GM12878 (cell line): Measurements from ENCODE around the gene CCSER1. TPM values are rescaled to one million over a fixed set of nuclear protein-coding genes. Genes with fewer than 3 reads are reported as not detected.

Experiments
- ATAC-seq: fragments of 200-7000 bp; cut with Tn5 transposase; 3 replicates; pipeline ENCODE4 v1.9.1; 2020; ENCODE audit warnings: mild to moderate bottlenecking, moderate library complexity
- BruUV-seq: library from RNA; stranded (reverse); fragments of 400-500 nt; replicated peaks from 2 replicates; lab custom pipeline; 2021; lab: Mats Ljungman, UMichigan
- CTCF ChIA-PET: fragments of 300-600 bp; sonication (Branson Sonifier 250); formaldehyde crosslinking; extraction: SDS; loops from one replicate; lab custom pipeline; 2021; ENCODE audit warnings: inconsistent platforms; lab: Yijun Ruan, JAX
- POLR2A ChIA-PET: fragments of 350-600 bp; formaldehyde crosslinking; extraction: SDS; loops from one replicate; lab custom pipeline; 2021; ENCODE audit warnings: inconsistent platforms; lab: Charles Lee
- RAD21 ChIA-PET: fragments of 300-600 bp; sonication (Branson Sonifier 250); formaldehyde crosslinking; loops from one replicate; lab custom pipeline; 2023; ENCODE audit warnings: antibody characterized with exemption; ENCODE audit not compliant: unreplicated experiment; lab: Charles Lee
- SMC1A ChIA-PET: fragments of 300-600 bp; sonication (Branson Sonifier 250); formaldehyde crosslinking; loops from one replicate; lab custom pipeline; 2023; ENCODE audit not compliant: unreplicated experiment, uncharacterized antibody; lab: Charles Lee
- DNase-seq: peaks from one replicate; pipeline ENCODE4 v3.0.0-alpha.2; 2011; ENCODE audit warnings: low read depth, low spot score
- FAIRE-seq: peaks from 3 replicates; lab custom pipeline; 2011; peaks lifted over from hg19 to GRCh38; lab: Jason Lieb, UNC
- H2AFZ ChIP-seq: 2 replicates; pipeline ENCODE4 v1.6.0; 2011; ENCODE audit warnings: low read depth, low read length, control low read depth; ENCODE audit not compliant: control insufficient read depth
- H3K27ac ChIP-seq: 2 replicates; pipeline ENCODE4 v1.5.1; 2011; ENCODE audit warnings: control low read depth; ENCODE audit not compliant: control insufficient read depth, insufficient read depth
- H3K27me3 ChIP-seq, 2 experiments: replicated peaks in 1 of 2; 2 replicates each; pipeline versions ENCODE4 v1.6.0 to v1.6.1; 2011; ENCODE audit warnings: low read length in 1 of 2; ENCODE audit not compliant: control insufficient read depth in 2 of 2, insufficient read depth in 2 of 2
- H3K36me3 ChIP-seq, 2 experiments: 2 replicates each; pipeline ENCODE4 v1.5.1; 2011; ENCODE audit warnings: low read length in 1 of 2; ENCODE audit not compliant: control insufficient read depth in 2 of 2, insufficient read depth in 2 of 2
- H3K4me1 ChIP-seq: 2 replicates; pipeline ENCODE4 v1.6.1; 2011; ENCODE audit warnings: mild to moderate bottlenecking, low read length, moderate library complexity, mixed read lengths; ENCODE audit not compliant: control insufficient read depth, insufficient read depth
- H3K4me2 ChIP-seq: 2 replicates; pipeline ENCODE4 v1.6.0; 2011; ENCODE audit warnings: control low read depth; ENCODE audit not compliant: control insufficient read depth, insufficient read depth
- H3K4me3 ChIP-seq: fragments of 200-600 bp; sonication (generic); 2 replicates; pipeline ENCODE4 v1.5.1; 2016
- H3K79me2 ChIP-seq: 2 replicates; pipeline ENCODE4 v1.6.0; 2011; ENCODE audit warnings: low read length; ENCODE audit not compliant: control insufficient read depth, insufficient read depth
- H3K9ac ChIP-seq: 2 replicates; pipeline ENCODE4 v1.8.0; 2011; ENCODE audit warnings: low read length, control low read depth, mixed read lengths; ENCODE audit not compliant: control insufficient read depth, insufficient read depth
- H3K9me3 ChIP-seq: replicated peaks from 3 replicates; pipeline ENCODE4 v1.5.1; 2011; ENCODE audit warnings: mild to moderate bottlenecking, low read length; ENCODE audit not compliant: control insufficient read depth, insufficient read depth
- H4K20me1 ChIP-seq: 2 replicates; pipeline ENCODE4 v1.6.0; 2011; ENCODE audit not compliant: control insufficient read depth, insufficient read depth
- ATF2 ChIP-seq: IDR thresholded peaks from 2 replicates; pipeline ENCODE4 v1.6.1; 2012; ENCODE audit warnings: low read length, inconsistent platforms
- BACH1 ChIP-seq: fragments of 450-650 bp; IDR thresholded peaks from 2 replicates; pipeline ENCODE4 v1.6.1; 2017; ENCODE audit warnings: mild to moderate bottlenecking, borderline replicate concordance
- CBX5 ChIP-seq: sonication (generic); IDR thresholded peaks from 2 replicates; pipeline ENCODE4 v1.6.1; 2016; ENCODE audit warnings: low read depth, moderate library complexity, mild to moderate bottlenecking, inconsistent platforms
- CTCF ChIP-seq, 3 experiments: IDR thresholded peaks in 2 of 3; conservative IDR thresholded peaks in 1 of 3; 2 replicates each; pipeline ENCODE4 v1.5.1; 2011; ENCODE audit warnings: low read depth in 3 of 3, low read length in 3 of 3, mild to moderate bottlenecking in 3 of 3, control low read depth in 2 of 3, moderate library complexity in 2 of 3, inconsistent platforms in 1 of 3, mixed read lengths in 1 of 3; ENCODE audit not compliant: control insufficient read depth in 2 of 3, insufficient read depth in 1 of 3; ENCODE audit errors: extremely low read depth in 1 of 3
- CUX1 ChIP-seq: IDR thresholded peaks from 2 replicates; pipeline ENCODE4 v1.6.1; 2012; ENCODE audit warnings: improper control_type of control experiment, low read depth, low read length; ENCODE audit not compliant: insufficient replicate concordance
- ESRRA ChIP-seq: IDR thresholded peaks from 2 replicates; pipeline ENCODE4 v1.6.1; 2012; ENCODE audit warnings: mild to moderate bottlenecking, low read length, improper control_type of control experiment
- HDAC2 ChIP-seq: fragments of 200-600 bp; sonication (generic); IDR thresholded peaks from 2 replicates; pipeline ENCODE4 v1.6.1; 2017
- MEF2B ChIP-seq: fragments of 450-650 bp; IDR thresholded peaks from 2 replicates; pipeline ENCODE4 v1.6.1; 2018; ENCODE audit warnings: mild to moderate bottlenecking, moderate library complexity; ENCODE audit not compliant: partially characterized antibody, poor library complexity, severe bottlenecking
- NBN ChIP-seq: fragments of 450-650 bp; IDR thresholded peaks from 2 replicates; pipeline ENCODE4 v1.6.1; 2016
- RFX5 ChIP-seq: IDR thresholded peaks from 2 replicates; pipeline ENCODE4 v1.6.1; 2011; ENCODE audit warnings: low read depth, low read length, improper control_type of control experiment
- SMARCA5 ChIP-seq: fragments of 450-650 bp; IDR thresholded peaks from 2 replicates; pipeline ENCODE4 v1.6.1; 2017; ENCODE audit warnings: mild to moderate bottlenecking
- TAF1 ChIP-seq: IDR thresholded peaks from 2 replicates; pipeline ENCODE4 v1.6.1; 2011; ENCODE audit warnings: mild to moderate bottlenecking, low read depth, low read length, borderline replicate concordance
- TCF12 ChIP-seq: IDR thresholded peaks from 2 replicates; pipeline ENCODE4 v1.6.1; 2011; ENCODE audit warnings: low read depth, mild to moderate bottlenecking, low read length
- USF1 ChIP-seq: IDR thresholded peaks from 2 replicates; pipeline ENCODE4 v1.6.1; 2011; ENCODE audit warnings: borderline replicate concordance, low read depth, mild to moderate bottlenecking, moderate library complexity, mixed read lengths, low read length; ENCODE audit not compliant: insufficient read depth; ENCODE audit errors: extremely low read length
- YBX1 ChIP-seq: fragments of 450-650 bp; IDR thresholded peaks from 2 replicates; pipeline ENCODE4 v1.6.1; 2016; ENCODE audit warnings: antibody characterized with exemption
- WGBS: methylation state at CpG from one replicate; pipeline ENCODE4 v1.1.6; 2016; ENCODE audit warnings: low lambda C conversion rate; ENCODE audit not compliant: insufficient replicate concordance, insufficient coverage; ENCODE audit errors: missing lambda C conversion rate; 5-methylcytosine and 5-hydroxymethylcytosine counted together
- in situ Hi-C: fragments of 300-500 bp; cut with MboI; formaldehyde crosslinking; loops from 9 replicates; pipeline ENCODE4 v1.14.3; 2018; ENCODE audit warnings: mixed read lengths
- intact Hi-C: fragments of 100-400 bp; cut with micrococcal nuclease; formaldehyde crosslinking; loops from one replicate; pipeline ENCODE4 v1.14.2; 2022; ENCODE audit not compliant: unreplicated experiment
- polyA plus RNA-seq, 11 experiments: library from polyadenylated mRNA; depleted of rRNA in 4 of 11; unstranded in 6 of 11; stranded (reverse) in 5 of 11; fragments of >200 nt; fragmentation: Nextera tagmentation in 4 of 11; fragmentation: Illumina TruSeq in 1 of 11; extraction: Ambion mirVana in 4 of 11; extraction: Trizol in 1 of 11; gene quantifications; 1 replicate in 1 of 11; 2 replicates in 10 of 11; pipeline versions ENCODE4 v1.2.1 to v1.2.3, GENCODE V29; 2011 to 2016; ENCODE audit warnings: inconsistent platforms in 2 of 11, missing spikeins in 2 of 11, low read depth in 1 of 11
- total RNA-seq, 4 experiments: library from RNA; depleted of rRNA in 3 of 4; stranded (reverse); fragments of >200 nt in 3 of 4; fragmentation: Illumina TruSeq in 1 of 4; extraction: Trizol in 1 of 4; gene quantifications; 2 replicates each; pipeline versions ENCODE4 v1.2.1 to v1.2.3, GENCODE V29; 2013 to 2021

Gene CCSER1
- total and polyA plus RNA-seq, 10 of the 15 experiments (the other 5 are each of a cell fraction or from before 2014, with no cell fraction given): 0.22 to 2.7 (median 1.0) TPM

- ChIA-PET POLR2A (no interaction called here), RAD21 (no interaction called here), CTCF (no interaction called here), SMC1A (no interaction called here)
- DNase-seq (no peak), FAIRE-seq (no peak), ATAC-seq (no peak)
- no peaks in the 10 kb centered on the region for H3K4me1 ChIP-seq
- no peak overlapping the region for H3K9ac ChIP-seq
- no peak overlapping the region for H2AFZ ChIP-seq
- in situ Hi-C loops: no loop called here
- H3K79me2 ChIP-seq: no peaks in the 10 kb centered on the region
- no TSS peak for BruUV-seq
- TF ChIP-seq CTCF (IDR thresholded peaks at IDR 0.05 in 2 of 3, conservative IDR thresholded peaks at IDR 0.05 in 1 of 3; ENCODE audit: control insufficient read depth in 2 of 3, extremely low read depth in 1 of 3, insufficient read depth in 1 of 3, low read depth in 3 of 3, low read length in 3 of 3) (no peak), HDAC2 (no peak), USF1 (no peak), TAF1 (no peak), TCF12 (no peak), ATF2 (no peak), MEF2B (no peak), BACH1 (no peak), NBN (no peak), ESRRA (no peak), RFX5 (no peak), CUX1 (no peak), CBX5 (no peak), YBX1 (no peak), SMARCA5 (no peak)
- H3K27me3 ChIP-seq: no peaks in the 10 kb centered on the region
- H3K4me2 ChIP-seq: no peak overlapping the region
- WGBS: 72% methylated on average over 4 of the region's 4 CpGs
- no peak overlapping the region for H3K4me3 ChIP-seq
- no peaks in the 10 kb centered on the region for H3K36me3 ChIP-seq
- no peaks in the 10 kb centered on the region for H4K20me1 ChIP-seq
- intact Hi-C loops: no loop called here
- no peaks in the 10 kb centered on the region for H3K9me3 ChIP-seq
- no peak overlapping the region for H3K27ac ChIP-seq
These were observed 1192.5 kb downstream of the CCSER1 start for GRCh38 chr4:91319556-91320268.
